ENCODE results near the gene MYG1.

GRCh38 chr12:53320352-53321195, 21.1 kb downstream of the MYG1 start:
- TF ChIP-seq, protein P1, sequence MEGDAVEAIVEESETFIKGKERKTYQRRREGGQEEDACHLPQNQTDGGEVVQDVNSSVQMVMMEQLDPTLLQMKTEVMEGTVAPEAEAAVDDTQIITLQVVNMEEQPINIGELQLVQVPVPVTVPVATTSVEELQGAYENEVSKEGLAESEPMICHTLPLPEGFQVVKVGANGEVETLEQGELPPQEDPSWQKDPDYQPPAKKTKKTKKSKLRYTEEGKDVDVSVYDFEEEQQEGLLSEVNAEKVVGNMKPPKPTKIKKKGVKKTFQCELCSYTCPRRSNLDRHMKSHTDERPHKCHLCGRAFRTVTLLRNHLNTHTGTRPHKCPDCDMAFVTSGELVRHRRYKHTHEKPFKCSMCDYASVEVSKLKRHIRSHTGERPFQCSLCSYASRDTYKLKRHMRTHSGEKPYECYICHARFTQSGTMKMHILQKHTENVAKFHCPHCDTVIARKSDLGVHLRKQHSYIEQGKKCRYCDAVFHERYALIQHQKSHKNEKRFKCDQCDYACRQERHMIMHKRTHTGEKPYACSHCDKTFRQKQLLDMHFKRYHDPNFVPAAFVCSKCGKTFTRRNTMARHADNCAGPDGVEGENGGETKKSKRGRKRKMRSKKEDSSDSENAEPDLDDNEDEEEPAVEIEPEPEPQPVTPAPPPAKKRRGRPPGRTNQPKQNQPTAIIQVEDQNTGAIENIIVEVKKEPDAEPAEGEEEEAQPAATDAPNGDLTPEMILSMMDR (tag by site-specific recombination; IDR thresholded peaks at IDR 0.05): no peak
- TF ChIP-seq HOXA7 (CRISPR knock-in tag; IDR thresholded peaks at IDR 0.05; ENCODE audit: borderline replicate concordance): no peak

Measured in HEK293 (cell line).